ENCODE results near the gene SRGAP3.

SRGAP3 gene

DNA sequence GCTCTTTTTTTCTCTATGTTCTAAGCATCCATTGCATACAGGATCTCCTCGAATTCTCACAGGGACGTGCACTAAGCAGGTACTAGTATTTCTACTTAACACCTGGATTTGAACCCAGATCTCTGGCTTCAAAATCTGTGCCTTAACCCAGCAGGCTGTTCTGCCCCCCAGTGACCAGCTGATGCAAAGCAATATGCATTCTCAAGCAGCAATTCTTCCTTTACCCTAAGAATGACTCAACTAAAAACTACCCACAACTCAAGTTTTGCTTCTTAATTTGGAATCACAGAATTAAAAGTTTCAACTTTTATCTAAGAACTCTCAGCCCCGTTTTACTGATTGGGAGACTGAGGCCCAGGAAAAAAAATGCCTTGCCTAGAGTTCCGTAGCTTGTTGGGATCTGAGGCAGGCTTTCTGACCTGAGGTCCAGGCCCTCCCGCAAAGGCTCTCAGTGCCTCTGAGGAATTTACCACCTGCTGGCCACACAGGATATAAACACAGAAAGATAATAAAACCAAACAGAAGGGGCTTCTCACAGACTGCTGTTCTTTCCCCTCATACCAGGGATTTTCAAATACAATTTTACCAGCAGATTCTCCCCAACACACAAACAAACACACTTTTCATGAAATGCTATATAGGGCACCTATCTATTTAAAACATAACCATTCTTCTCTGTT lies 170.7 kb downstream of the SRGAP3 start:
- DNase-seq: no peak

- DNase-seq: no peak
Observed at GRCh38 chr3:9077029-9077428, 172.4 kb downstream of the SRGAP3 start.

- no peak for DNase-seq
Observed at GRCh38 chr3:9075762-9076161, 173.7 kb downstream of the SRGAP3 start.

DNA sequence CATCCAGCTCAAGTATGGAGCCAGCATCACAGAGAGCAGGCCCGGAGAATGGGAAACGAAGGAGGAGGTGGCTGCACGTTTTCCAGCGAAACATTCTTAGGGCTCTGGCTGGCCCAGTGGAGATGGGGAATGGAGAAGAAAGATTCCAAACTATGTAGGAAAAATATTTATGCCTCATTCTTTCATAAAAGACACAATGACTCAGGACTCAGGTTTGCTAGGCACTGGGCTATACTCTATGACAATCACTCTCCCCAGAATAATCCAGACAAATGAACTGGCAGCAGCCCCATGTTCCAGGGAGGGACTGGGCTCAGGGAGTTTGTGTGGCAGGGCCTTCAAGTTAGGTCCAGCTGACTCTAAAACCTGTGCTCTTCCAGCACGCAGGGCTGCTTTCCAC lies 175.4 kb downstream of the SRGAP3 start:
- DNase-seq: no peak

DNA sequence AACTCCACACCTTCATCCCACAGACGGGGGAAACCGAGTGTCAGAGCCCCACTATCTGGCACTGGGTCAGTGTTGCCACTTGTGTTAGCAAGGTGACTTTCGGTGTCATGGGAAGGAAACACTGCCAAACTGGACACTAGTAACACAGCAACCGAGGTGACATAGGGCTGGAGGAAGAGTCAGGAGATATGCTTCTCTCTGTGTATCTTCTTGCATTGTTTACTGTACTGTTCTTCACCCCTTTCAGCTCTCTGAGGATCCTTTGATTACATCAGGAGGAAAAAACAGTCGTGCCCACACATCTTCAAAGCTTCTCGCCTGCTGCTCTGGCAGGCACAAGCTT lies 176.8 kb downstream of the SRGAP3 start:
- no peak for DNase-seq

- no peak for DNase-seq
Observed at GRCh38 chr3:9071936-9072666, 177.3 kb downstream of the SRGAP3 start.

DNA sequence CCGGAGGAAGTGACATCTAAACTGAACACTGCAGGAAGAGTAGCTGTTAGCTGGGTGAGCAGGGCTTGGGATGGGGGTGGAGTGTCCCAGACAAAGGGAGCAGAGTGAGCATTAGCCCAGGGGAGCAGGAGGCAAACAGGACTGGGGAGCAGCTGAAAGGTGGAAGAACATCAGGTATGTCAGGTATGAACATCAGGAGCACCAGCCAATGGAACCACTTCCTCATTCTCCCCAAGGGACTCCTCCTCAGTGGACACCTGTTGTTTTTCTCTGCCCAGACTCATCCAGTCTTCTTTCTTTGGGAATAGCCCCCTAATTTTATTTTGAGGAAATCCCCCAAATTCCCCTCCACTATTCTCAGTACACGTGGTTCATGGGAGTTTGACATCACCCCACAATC lies 178.5 kb downstream of the SRGAP3 start:
- DNase-seq: no peak

GRCh38 chr3:9069971-9070370 lies 179.5 kb downstream of the SRGAP3 start:
- DNase-seq: no peak

- DNase-seq: no peak
Observed at GRCh38 chr3:9068051-9068450, 181.4 kb downstream of the SRGAP3 start.

DNA sequence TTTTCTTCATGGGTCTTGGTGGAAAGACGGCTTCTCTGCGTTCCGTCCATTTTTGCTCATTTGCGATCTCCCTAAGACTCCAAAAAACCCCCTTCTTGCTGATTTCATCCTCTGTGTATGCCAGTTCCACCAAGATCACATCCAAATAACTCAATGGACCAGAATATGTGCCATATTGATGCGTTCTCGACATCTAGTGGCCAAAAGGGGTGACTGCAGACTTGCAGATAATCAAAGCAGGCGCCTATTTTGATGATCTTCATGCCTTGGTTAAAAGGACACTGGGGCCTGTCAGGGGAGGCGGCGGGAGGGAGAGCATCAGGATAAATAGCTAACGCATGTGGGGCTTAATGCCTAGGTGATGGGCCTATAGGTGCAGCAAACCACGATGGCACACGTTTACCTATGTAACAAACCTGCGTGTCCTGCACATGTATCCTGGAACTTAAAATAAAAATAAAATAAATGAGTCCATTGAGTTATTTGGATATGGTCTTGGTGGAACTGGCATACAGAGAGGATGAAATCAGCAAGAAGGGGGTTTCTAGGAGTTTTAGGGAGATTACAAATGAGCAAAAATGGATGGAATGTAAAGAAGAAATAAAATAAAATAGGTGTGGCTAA lies 182.0 kb downstream of the SRGAP3 start:
- peak; percentile 59 for DNase-seq

DNA sequence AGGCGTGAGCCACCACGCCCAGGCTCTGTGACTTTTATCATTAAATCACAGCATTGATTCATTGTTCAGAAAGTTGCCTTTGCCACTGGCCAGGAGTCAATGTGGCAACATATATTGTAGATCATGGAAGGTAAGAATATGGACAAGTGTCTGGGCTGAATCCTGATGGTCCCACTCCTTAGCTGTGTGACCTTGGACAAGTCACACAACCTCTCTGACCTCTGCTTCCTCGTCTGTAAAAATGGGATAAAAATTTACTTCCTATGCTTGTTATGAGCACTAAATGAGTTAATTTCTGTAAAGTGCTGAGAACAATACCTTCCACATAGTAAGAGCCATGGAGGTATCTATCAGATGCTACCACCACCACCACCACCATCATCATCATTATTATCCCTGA lies 182.7 kb downstream of the SRGAP3 start:
- no peak for DNase-seq

DNA sequence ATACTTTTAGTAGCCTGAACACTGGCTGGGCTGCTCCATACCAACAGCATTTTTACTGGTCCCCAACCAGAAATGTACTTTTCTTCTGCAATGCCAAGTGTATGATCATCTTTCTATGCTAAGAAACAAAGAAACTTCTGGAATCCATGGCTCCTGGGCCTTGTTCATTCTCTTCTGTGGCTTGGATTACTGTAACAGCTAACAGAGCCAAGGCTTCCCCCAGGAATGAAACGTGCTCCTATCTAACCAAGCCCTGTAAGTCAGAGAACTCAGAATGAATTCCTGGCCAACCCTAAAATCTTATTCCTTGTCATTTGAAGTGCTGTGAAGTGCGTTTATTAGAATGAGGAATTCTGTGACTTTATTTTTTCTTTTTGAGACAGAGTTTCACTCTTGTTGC lies 183.3 kb downstream of the SRGAP3 start:
- no peak for DNase-seq

DNA sequence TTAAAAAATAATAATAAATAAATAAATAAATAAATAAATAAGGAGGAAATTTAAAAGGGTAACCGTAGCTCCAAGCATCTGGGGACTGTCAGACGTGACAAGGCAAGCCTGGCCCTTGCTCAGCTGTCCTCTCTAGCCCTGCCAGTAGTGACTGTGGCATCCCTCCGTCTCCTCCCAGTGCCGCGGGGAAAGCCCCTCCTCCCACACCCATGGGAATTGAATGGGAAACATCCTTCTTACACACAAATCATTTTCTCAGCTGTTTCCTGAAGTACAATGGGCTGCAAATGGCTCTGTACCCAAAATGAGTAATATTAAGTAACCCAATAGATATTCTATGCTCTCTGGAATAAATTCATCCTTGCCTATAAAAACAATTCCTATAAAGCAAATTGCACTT lies 184.6 kb downstream of the SRGAP3 start:
- no peak for DNase-seq

DNA sequence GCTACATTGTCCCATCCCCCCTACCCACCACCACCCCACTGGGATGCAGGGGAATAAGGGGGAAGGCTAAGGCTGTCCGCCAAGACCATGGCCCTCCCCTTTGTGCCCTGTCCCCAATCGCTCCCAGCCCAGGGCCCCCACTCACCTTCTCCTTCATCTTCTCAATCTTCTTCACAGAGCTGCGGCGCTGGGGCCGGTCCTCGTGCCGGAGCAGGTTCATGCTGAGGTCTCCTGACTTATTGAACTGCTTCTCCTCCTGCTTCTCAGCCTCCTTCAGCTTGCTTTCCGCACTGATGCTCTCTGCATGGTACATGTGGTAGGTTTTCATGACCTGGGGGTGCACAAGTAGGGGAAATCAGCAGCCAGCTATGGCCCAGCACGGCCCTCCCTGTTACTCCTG lies 185.2 kb downstream of the SRGAP3 start:
- no peak for DNase-seq

- no peak for DNase-seq
Observed at GRCh38 chr3:9062570-9062969, 186.9 kb downstream of the SRGAP3 start.

- no peak for DNase-seq
Observed at GRCh38 chr3:9061634-9062033, 187.8 kb downstream of the SRGAP3 start.

- no peak for DNase-seq
Observed at GRCh38 chr3:9059489-9060400, 189.7 kb downstream of the SRGAP3 start.

DNA sequence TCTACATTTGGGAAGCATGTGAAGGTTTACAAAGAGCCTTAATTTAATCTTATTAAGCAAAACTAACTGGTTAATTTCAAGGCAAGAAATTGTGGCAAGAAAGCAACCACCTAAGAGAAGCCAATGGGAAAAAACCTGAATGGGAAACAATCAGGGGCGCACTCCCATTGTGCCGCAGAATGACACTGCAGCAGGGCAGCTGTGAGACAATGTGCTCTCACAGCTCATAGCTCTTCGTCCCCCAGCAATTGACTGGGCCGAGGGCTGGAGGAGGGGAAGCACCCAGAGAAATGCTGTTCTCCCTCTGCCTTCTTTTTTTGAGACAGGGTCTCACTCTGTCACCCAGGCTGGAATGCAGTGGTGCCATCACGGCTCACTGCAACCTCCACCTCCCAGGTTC lies 192.9 kb downstream of the SRGAP3 start:
- no peak for DNase-seq

- DNase-seq: peak; percentile 5
Observed at GRCh38 chr3:9047452-9048346, 201.7 kb downstream of the SRGAP3 start.

GRCh38 chr3:9045371-9045770 lies 204.1 kb downstream of the SRGAP3 start:
- DNase-seq: no peak

- no peak for DNase-seq
Observed at GRCh38 chr3:9043063-9043462, 206.4 kb downstream of the SRGAP3 start.

- DNase-seq: no peak
Observed at GRCh38 chr3:9041626-9042025, 207.8 kb downstream of the SRGAP3 start.
